NCI-H82 (cell line): ENCODE measurements around the gene MANEAL.
"Not testable (repeated sequence)": the region's sequence is repeated elsewhere in the genome, so short reads cannot be mapped to it uniquely, and the experiment has no call there.

ENCODE experiments used
- DNase-seq: peaks from one replicate; lab custom pipeline; 2025; lab: John Stamatoyannopoulos, UW

The MANEAL gene

GRCh38 chr1:37793773-37794371 lies at the start of gene MANEAL:
Gene MANEAL, plus strand, starts transcription at chr1:37793847. Its CDS starts 336 bp downstream, at chr1:37794183.
- peak; percentile 75 for DNase-seq

GRCh38 chr1:37746806-37747205 lies 46.8 kb upstream of the MANEAL start:
- no peak for DNase-seq

- no peak for DNase-seq
These were observed 45.1 kb upstream of the MANEAL start for GRCh38 chr1:37748565-37748964.

GRCh38 chr1:37752213-37752582 lies 41.4 kb upstream of the MANEAL start:
- DNase-seq = peak; percentile 50

- peak; percentile 74 for DNase-seq
These were observed 40.8 kb upstream of the MANEAL start for GRCh38 chr1:37752583-37753471.

GRCh38 chr1:37753473-37754321 lies 40.0 kb upstream of the MANEAL start:
- DNase-seq = no peak

- no peak for DNase-seq
These were observed 38.4 kb upstream of the MANEAL start for GRCh38 chr1:37755290-37755689.

GRCh38 chr1:37755951-37756560 lies 37.6 kb upstream of the MANEAL start:
- no peak for DNase-seq

- no peak for DNase-seq
These were observed 34.2 kb upstream of the MANEAL start for GRCh38 chr1:37759451-37759850.

GRCh38 chr1:37761416-37762095 lies 32.1 kb upstream of the MANEAL start:
- DNase-seq = no peak

GRCh38 chr1:37762516-37762915 lies 31.1 kb upstream of the MANEAL start:
- no peak for DNase-seq

GRCh38 chr1:37763791-37764413 lies 29.7 kb upstream of the MANEAL start:
- no peak for DNase-seq

- DNase-seq = peak; percentile 68
These were observed 29.2 kb upstream of the MANEAL start for GRCh38 chr1:37764414-37764825.

GRCh38 chr1:37764888-37765441 lies 28.7 kb upstream of the MANEAL start, which contains the start of gene EPHA10:
Gene EPHA10, minus strand, starts transcription at chr1:37765120. Its CDS starts 54 bp downstream, at chr1:37765066.
- peak; percentile 97 for DNase-seq

- peak; percentile 85 for DNase-seq
These were observed 27.6 kb upstream of the MANEAL start for GRCh38 chr1:37765916-37766664.

- no peak for DNase-seq
These were observed 26.2 kb upstream of the MANEAL start for GRCh38 chr1:37767488-37767887.

GRCh38 chr1:37771440-37771839 lies 22.2 kb upstream of the MANEAL start:
- not testable (repeated sequence) for DNase-seq

- no peak for DNase-seq
These were observed 16.6 kb upstream of the MANEAL start for GRCh38 chr1:37776946-37777516.

GRCh38 chr1:37778654-37779053 lies 15.0 kb upstream of the MANEAL start:
- no peak for DNase-seq
